H1 (cell line): ENCODE measurements around the gene HOXC13. TPM values are rescaled to one million over a fixed set of nuclear protein-coding genes. Genes with fewer than 3 reads are reported as not detected.

Experiments used
- CBX5 ChIP-seq: fragments of 300-800, 300-1000 bp; sonication (generic); IDR thresholded peaks from 2 replicates; pipeline ENCODE4 v1.7.1; 2016; ENCODE audit warnings: antibody characterized with exemption, low read length, low read depth
- CEBPB ChIP-seq: IDR thresholded peaks from 2 replicates; pipeline ENCODE4 v1.6.1; 2012; ENCODE audit warnings: low read depth, low read length
- CHD1 ChIP-seq: IDR thresholded peaks from 2 replicates; pipeline ENCODE4 v1.6.1; 2012; ENCODE audit warnings: low read depth, low read length, improper control_type of control experiment
- CHD2 ChIP-seq: IDR thresholded peaks from 2 replicates; pipeline ENCODE4 v1.6.1; 2012; ENCODE audit warnings: low read length, improper control_type of control experiment
- GABPA ChIP-seq: IDR thresholded peaks from 2 replicates; pipeline ENCODE4 v1.6.1; 2011; ENCODE audit warnings: mild to moderate bottlenecking, low read length, moderate library complexity, borderline replicate concordance; ENCODE audit not compliant: insufficient read depth
- JUND ChIP-seq: IDR thresholded peaks from 2 replicates; pipeline ENCODE4 v1.6.1; 2011; ENCODE audit warnings: mild to moderate bottlenecking, improper control_type of control experiment, low read length
- POLR2A ChIP-seq, 2 experiments: IDR thresholded peaks; 1 replicate in 1 of 2; 2 replicates in 1 of 2; pipeline ENCODE4 v1.6.1; 2011; ENCODE audit warnings: low read depth in 2 of 2, low read length in 2 of 2, mild to moderate bottlenecking in 2 of 2; ENCODE audit errors: control extremely low read depth in 1 of 2
- RFX5 ChIP-seq: IDR thresholded peaks from 2 replicates; pipeline ENCODE4 v1.6.1; 2011; ENCODE audit warnings: low read depth, low read length, improper control_type of control experiment, borderline replicate concordance
- SP1 ChIP-seq: IDR thresholded peaks from 2 replicates; pipeline ENCODE4 v1.6.1; 2011; ENCODE audit warnings: low read depth, low read length
- SP2 ChIP-seq: IDR thresholded peaks from 2 replicates; pipeline ENCODE4 v1.6.1; 2012; ENCODE audit warnings: mild to moderate bottlenecking, low read length, inconsistent platforms
- SP4 ChIP-seq: IDR thresholded peaks from 2 replicates; pipeline ENCODE4 v1.6.1; 2012; ENCODE audit warnings: low read length, inconsistent platforms
- polyA plus RNA-seq, 7 experiments: library from polyadenylated mRNA; depleted of rRNA in 3 of 7; stranded (reverse) in 5 of 7; unstranded in 2 of 7; fragments of >200 nt in 5 of 7; fragments of 200-250 nt in 2 of 7; gene quantifications; 1 replicate in 5 of 7; 2 replicates in 1 of 7; 4 replicates in 1 of 7; pipeline versions ENCODE4 v1.2.1 to v1.2.3, GENCODE V29; 2011 to 2013; ENCODE audit warnings: missing spikeins in 2 of 7, mixed read lengths in 2 of 7
- total RNA-seq: library from RNA; stranded (reverse); fragmentation: NEBNext Ultra II Directional; extraction: Animal tissue kit (Norgen Biotek cat#: 25700); gene quantifications from 2 replicates; pipeline ENCODE4 v1.2.1, GENCODE V29; 2021
- TF ChIP-seq, protein P1 (sequence below): fragments of 300-600 bp; sonication (generic); IDR thresholded peaks from 2 replicates; pipeline ENCODE4 v1.7.1; 2012; ENCODE audit warnings: low read length, moderate library complexity, mild to moderate bottlenecking, inconsistent platforms; ENCODE audit not compliant: insufficient replicate concordance
- TF ChIP-seq, protein P2 (sequence below): IDR thresholded peaks from 2 replicates; pipeline ENCODE4 v1.6.1; 2012; ENCODE audit warnings: inconsistent platforms

The HOXC13 gene
- total and polyA plus RNA-seq, 2 of the 8 experiments (the other 6 are each of a cell fraction or from before 2014, with no cell fraction given), result 0.02 TPM; not detected in 1

DNA sequence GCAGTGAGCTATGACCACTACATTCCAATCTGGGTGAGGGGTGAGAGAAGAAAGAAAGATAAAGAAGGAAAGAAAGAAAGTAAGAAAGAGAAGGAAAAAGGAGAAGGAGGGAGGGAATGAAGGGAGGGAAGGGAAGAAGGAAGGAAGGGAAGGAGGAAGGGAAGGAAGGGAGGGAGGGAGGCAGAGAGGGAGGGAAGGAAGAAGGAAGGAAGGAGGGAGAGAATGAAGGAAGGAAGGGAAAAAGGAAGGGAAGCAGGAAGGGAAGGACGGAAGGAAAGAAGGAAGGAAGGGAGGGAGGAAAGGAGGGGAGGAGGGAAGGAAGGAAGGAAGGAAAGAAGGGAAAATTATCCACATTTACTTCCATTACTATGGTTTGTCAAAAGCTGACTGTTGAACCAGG, 39.4 kb upstream of the HOXC13 start (continued):
- TF ChIP-seq, protein P1, sequence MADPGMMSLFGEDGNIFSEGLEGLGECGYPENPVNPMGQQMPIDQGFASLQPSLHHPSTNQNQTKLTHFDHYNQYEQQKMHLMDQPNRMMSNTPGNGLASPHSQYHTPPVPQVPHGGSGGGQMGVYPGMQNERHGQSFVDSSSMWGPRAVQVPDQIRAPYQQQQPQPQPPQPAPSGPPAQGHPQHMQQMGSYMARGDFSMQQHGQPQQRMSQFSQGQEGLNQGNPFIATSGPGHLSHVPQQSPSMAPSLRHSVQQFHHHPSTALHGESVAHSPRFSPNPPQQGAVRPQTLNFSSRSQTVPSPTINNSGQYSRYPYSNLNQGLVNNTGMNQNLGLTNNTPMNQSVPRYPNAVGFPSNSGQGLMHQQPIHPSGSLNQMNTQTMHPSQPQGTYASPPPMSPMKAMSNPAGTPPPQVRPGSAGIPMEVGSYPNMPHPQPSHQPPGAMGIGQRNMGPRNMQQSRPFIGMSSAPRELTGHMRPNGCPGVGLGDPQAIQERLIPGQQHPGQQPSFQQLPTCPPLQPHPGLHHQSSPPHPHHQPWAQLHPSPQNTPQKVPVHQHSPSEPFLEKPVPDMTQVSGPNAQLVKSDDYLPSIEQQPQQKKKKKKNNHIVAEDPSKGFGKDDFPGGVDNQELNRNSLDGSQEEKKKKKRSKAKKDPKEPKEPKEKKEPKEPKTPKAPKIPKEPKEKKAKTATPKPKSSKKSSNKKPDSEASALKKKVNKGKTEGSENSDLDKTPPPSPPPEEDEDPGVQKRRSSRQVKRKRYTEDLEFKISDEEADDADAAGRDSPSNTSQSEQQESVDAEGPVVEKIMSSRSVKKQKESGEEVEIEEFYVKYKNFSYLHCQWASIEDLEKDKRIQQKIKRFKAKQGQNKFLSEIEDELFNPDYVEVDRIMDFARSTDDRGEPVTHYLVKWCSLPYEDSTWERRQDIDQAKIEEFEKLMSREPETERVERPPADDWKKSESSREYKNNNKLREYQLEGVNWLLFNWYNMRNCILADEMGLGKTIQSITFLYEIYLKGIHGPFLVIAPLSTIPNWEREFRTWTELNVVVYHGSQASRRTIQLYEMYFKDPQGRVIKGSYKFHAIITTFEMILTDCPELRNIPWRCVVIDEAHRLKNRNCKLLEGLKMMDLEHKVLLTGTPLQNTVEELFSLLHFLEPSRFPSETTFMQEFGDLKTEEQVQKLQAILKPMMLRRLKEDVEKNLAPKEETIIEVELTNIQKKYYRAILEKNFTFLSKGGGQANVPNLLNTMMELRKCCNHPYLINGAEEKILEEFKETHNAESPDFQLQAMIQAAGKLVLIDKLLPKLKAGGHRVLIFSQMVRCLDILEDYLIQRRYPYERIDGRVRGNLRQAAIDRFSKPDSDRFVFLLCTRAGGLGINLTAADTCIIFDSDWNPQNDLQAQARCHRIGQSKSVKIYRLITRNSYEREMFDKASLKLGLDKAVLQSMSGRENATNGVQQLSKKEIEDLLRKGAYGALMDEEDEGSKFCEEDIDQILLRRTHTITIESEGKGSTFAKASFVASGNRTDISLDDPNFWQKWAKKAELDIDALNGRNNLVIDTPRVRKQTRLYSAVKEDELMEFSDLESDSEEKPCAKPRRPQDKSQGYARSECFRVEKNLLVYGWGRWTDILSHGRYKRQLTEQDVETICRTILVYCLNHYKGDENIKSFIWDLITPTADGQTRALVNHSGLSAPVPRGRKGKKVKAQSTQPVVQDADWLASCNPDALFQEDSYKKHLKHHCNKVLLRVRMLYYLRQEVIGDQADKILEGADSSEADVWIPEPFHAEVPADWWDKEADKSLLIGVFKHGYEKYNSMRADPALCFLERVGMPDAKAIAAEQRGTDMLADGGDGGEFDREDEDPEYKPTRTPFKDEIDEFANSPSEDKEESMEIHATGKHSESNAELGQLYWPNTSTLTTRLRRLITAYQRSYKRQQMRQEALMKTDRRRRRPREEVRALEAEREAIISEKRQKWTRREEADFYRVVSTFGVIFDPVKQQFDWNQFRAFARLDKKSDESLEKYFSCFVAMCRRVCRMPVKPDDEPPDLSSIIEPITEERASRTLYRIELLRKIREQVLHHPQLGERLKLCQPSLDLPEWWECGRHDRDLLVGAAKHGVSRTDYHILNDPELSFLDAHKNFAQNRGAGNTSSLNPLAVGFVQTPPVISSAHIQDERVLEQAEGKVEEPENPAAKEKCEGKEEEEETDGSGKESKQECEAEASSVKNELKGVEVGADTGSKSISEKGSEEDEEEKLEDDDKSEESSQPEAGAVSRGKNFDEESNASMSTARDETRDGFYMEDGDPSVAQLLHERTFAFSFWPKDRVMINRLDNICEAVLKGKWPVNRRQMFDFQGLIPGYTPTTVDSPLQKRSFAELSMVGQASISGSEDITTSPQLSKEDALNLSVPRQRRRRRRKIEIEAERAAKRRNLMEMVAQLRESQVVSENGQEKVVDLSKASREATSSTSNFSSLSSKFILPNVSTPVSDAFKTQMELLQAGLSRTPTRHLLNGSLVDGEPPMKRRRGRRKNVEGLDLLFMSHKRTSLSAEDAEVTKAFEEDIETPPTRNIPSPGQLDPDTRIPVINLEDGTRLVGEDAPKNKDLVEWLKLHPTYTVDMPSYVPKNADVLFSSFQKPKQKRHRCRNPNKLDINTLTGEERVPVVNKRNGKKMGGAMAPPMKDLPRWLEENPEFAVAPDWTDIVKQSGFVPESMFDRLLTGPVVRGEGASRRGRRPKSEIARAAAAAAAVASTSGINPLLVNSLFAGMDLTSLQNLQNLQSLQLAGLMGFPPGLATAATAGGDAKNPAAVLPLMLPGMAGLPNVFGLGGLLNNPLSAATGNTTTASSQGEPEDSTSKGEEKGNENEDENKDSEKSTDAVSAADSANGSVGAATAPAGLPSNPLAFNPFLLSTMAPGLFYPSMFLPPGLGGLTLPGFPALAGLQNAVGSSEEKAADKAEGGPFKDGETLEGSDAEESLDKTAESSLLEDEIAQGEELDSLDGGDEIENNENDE, result no peak
- no peak for TF ChIP-seq SP2
- no peak for TF ChIP-seq CHD2
- no peak for TF ChIP-seq GABPA
- TF ChIP-seq, protein P2, sequence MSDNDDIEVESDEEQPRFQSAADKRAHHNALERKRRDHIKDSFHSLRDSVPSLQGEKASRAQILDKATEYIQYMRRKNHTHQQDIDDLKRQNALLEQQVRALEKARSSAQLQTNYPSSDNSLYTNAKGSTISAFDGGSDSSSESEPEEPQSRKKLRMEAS, result no peak
- no peak for TF ChIP-seq SP1
- TF ChIP-seq JUND, result no peak
- TF ChIP-seq SP4, result no peak
- no peak for TF ChIP-seq POLR2A (IDR thresholded peaks at IDR 0.05; ENCODE audit: control extremely low read depth in 1 of 2, low read depth in 2 of 2, low read length in 2 of 2)
- no peak for TF ChIP-seq RFX5
- no peak for TF ChIP-seq CEBPB
- TF ChIP-seq CHD1, result no peak
- TF ChIP-seq CBX5, result no peak
- TF ChIP-seq, all 59 proteins: peak for 0
